GM18505 (cell line): Measurements from ENCODE around the gene CUX1.
"Not testable (repeated sequence)": the region's sequence is repeated elsewhere in the genome, so short reads cannot be mapped to it uniquely, and the experiment has no call there.

ENCODE experiments used
- ATAC-seq: cut with Tn5 transposase; IDR thresholded peaks from one replicate; pipeline ENCODE4 v1.9.1; 2021; ENCODE audit not compliant: unreplicated experiment
- POLR2A ChIP-seq: IDR thresholded peaks from 4 replicates; pipeline ENCODE4 v1.6.1; 2011; ENCODE audit warnings: borderline replicate concordance; ENCODE audit not compliant: insufficient read depth, insufficient read length; ENCODE audit errors: extremely low read depth

CUX1 gene

DNA sequence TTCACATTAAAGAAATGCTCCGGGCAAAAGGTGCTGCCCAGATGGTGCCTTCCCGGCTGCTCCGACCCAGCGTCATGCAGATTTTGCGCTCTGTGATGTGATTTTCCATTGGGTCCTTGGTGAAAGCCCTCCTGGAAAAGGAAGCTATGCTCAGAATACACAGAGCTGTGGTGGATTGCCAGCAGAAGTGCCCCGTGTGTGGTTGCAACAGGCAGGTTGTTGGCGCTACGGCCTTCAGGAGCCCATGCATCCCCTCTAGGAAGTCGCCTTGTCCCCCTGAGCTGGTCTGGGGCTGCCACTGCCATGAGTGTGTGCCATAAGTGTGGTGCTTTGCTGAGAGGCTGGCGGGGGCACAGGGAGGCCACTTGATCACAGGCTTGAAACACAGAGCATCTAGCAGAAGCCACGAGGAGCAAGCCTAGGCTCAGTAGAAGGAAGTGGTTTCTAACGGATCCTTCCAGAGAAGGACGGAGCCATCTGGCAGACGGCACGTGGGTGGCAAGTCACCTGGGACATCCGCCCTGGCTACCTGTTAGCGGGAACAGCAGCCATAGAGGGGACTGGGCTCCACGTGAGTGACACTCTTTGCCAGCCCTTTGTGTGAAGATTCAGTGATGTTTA, 210.9 kb downstream of the CUX1 start:
- no peak for ATAC-seq
- TF ChIP-seq POLR2A: no peak

DNA sequence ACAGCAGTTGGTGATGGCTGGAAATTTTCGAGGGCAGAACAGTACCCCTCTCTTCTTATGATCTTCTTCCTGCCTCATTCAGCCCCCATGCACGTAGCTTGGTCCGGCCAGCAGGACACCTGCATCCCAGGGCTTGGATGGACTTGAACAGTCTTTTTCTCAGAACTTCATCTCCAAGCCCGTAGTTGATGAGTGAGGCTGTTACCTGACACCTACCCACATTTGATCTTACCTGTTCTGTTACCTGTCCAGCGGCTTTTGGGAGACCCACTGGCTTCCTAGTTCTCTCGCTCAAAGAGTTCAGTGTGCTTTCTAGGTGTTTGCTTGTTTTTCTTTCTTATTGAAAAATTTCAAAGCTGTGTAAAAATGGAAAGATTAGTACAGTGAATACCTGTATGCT, 212.2 kb downstream of the CUX1 start:
- TF ChIP-seq POLR2A: no peak
- no peak for ATAC-seq

DNA sequence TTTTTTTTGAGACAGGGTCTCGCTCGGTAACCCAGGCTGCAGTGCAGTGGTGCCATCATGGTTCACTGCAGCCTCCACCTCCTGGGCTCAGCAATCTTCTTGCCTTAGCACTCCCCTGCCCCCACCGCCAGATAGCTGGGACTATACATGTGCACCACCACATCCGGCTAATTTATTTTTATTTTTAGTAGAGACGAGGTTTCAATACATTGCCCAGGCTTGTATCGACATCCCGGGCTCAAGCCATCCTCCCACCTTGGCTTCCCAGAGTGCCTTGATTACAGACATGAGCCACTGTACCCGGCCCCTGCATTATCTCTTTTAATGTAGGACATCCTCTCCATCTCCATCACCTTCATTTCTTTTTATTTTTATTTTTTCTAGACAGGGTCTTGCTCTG, 213.3 kb downstream of the CUX1 start:
- no peak for ATAC-seq

DNA sequence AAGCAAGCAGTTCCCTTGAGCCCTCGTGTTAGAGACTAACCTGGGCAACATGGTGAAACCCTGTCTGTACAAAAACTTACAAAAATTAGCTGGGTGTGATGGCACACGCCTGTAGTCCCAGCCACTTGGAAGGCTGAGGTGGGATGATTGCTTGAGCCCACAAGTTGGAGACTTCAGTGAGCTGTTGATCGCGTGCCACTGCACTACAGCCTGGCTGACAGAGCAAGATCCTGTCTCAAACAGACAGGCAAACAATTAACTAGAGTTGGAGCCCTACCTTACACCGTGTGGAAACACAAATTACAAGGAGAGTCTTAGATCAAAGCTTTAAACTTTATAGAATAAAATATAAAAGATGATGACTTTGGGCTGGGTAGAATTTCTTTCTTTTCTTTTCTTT, 219.5 kb downstream of the CUX1 start:
- ATAC-seq: no peak
- no peak for TF ChIP-seq POLR2A

More for the DNA sequence above, 213.3 kb downstream of the CUX1 start:
- no peak for TF ChIP-seq POLR2A

DNA sequence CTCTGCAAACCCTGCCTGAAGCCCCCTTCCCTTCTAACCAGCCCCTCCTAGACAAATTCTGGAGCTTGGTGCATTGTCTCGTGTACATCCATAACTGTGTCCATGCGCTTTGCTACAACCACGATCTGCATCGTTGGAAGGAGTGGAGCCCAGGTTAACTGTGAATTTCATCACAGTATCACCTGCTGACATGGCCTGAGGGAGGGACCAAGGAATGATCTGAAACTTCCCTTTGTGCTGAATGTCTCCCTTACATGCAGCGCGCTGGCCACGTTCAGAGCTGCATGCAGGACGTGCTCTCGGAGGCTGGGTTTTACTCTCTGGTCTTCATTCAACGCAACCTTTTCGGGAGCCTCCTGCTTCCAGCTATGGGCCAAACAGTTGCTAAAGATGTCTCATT, 222.3 kb downstream of the CUX1 start:
- TF ChIP-seq POLR2A: no peak
- no peak for ATAC-seq

DNA sequence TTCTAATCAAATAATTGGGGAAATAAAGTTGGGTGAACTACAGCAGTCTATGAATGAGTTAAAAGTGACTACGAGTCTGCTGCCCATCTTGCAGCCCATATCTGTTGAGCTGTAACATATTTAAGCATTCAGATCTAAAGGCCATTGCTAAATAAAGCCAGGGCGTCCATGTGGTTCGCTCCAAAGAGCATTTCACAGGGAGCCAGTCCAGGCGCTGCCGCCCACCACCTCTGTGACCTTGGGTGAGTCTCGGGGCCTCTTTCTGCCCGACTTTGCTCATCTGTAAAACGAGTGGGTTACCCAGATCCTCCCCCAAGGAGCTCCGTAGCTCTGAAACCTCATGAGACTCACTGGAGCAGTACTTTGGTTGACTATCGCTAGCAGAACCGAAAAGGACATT, 223.1 kb downstream of the CUX1 start:
- TF ChIP-seq POLR2A: no peak
- ATAC-seq: no peak

DNA sequence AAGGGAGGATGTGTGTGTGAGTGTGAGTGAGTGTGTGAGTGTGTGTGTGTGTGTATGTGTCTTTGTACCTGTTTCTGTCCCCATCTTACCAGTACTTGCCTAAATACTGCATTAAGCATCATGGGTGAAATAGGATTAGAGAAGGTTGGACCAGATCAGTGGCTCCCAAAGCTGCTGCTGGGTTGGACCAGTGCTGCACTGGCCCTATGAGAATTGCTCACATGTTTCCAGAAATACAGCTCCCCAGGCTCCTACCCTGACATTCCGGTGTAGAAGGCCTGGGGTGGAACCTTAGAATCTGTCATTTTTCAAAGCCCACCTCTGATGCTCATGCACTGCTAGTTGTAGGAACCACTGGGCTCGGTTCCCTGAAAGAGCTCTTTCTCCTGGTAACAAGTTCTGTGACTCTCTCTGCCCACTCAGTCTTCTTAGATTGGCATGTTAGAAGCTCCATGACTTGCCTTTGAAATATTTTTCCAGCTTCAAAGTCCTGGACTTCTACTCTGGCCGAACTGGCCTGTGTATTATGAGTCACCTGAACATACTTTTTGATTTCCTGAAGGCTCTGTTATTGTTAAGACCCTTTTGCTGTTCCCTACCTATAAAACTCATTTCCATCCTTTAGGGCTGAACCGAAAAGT, 224.7 kb downstream of the CUX1 start:
- ATAC-seq: no peak
- no peak for TF ChIP-seq POLR2A

DNA sequence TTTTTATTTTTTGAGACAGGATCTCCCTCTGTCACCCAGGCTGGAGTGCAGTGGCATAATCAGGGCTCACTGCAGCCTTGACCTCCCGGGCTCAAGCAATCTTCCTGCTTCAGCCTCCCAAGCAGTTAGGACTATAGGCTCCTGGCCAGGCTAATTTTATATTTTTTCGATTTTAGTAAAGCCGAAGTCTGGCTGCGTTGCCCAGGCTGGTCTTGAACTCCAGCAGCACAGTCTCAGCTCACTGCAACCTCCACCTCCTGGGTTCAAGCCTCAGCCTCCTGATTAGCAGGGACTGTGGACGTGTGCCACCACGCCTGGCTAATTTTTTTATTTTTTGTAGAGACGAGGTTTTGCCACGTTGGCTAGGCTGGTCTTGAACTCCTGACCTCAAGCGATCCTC, 225.4 kb downstream of the CUX1 start:
- not testable (repeated sequence) for ATAC-seq

DNA sequence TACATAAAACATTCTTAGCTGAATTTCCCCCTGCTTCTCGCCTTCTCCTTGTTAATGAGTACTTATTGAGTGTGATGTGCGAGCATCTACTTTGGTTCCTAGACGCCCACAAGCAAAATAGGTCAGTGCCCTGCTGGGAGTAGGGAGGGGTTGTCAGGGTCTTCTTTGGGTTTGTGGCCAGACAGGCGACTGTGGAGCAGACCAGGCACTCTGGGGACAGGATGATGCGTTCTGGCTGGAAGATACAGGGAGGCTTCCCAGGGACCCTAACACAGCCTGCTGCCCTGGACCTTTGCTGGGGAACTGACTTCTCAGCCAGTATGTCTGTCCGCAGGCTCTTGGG, 227.2 kb downstream of the CUX1 start:
- no peak for TF ChIP-seq POLR2A
- no peak for ATAC-seq

DNA sequence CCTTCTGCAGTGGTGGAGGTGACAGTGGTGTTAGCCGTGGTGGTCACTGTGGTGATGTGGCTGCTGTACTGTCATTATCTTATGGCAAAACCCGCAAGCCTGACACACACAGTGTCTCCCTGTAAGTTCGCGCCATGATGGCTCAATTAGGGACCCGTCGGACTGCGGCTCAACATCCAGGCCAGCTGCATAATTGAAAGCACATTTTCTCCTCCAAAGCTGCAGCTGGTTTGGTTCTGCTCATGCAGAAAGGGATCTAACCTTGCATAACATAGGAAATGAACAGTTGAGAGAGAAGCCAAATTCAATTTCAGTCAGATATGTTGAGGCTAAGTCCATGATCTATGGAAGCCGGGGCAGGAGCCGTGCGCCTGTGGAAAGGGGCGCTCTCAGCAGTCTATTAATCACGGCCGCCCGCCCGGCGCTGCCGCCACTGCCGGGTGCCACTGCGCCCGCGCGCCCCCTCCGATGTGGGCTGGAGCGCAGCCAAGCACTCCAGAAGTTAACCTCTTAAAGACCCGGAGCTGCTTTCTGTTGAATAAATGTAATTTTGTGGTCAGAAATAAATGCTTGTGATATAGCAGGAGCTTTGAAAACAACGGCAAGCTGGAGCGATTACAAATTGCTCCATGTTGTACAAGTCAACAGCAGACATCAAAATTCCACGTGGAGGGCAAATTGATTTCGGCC, 227.7 kb downstream of the CUX1 start:
- no peak for TF ChIP-seq POLR2A
- no peak for ATAC-seq

DNA sequence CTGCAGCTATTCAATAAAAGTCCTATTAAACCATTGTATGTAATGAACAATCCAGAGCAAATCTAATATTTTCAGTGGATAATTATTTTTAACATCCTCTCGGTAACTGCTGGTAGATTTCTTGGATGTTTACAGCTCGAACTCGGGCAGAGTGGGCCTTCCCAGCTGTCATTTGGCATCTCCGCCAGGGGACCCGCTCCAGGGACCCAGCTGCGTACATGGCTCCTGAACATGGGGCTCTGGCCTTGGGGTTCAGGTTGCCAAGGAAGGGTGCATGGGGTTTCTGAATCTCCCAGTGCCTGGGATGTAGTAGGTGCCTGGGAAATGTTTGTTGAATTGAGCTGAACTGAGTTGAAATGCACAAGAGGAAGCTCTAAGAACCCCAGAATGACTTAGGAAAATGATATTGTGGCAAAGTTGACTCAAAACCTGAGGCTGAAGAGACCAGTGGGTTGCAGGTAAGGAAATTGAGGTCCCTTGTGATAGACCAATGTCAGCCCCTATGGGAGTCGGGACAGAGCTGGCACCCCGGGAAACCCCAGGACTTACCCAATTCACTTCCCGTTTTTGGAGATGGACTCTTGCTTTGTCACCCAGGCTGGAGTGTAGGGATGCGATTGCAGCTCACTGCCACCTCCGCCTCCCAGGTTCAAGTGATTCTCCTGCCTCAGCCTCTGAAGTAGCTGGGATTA, 228.4 kb downstream of the CUX1 start:
- no peak for ATAC-seq

DNA sequence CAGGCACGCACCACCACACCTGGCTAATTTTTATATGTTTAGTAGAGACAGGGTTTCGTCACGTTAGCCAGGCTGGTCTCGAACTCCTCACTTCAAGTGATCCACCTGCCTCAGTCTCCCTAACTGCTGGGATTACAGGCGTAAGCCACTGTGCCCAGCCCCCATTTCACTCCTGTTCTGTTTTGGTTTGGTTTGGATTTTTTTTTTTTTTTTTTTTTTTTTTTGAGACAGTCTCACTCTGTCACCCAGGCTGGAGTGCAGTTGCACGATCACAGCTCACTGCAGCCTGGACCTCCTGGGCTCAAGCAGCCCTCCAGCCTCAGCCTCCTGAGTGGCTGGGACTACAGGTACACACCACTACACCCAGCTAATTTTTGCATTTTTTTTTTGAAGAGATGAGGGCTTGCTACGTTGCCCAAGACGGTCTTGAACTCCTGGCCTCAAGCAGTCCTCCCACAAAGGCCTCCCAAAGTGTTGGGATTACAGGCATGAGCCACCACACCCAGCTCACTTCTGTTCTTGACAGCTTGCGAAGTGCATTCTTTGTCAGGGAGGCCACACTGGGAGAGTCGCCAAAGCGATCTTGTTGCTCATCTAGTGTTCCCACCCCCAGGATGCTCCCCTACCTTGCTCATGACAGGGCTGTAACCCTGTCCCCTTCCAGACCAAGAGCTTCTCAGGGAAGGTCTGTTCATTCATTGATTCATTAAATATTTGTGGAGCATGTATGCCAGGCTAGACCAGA, 229.1 kb downstream of the CUX1 start:
- ATAC-seq: no peak
- no peak for TF ChIP-seq POLR2A

More for the DNA sequence above, 228.4 kb downstream of the CUX1 start:
- no peak for TF ChIP-seq POLR2A

DNA sequence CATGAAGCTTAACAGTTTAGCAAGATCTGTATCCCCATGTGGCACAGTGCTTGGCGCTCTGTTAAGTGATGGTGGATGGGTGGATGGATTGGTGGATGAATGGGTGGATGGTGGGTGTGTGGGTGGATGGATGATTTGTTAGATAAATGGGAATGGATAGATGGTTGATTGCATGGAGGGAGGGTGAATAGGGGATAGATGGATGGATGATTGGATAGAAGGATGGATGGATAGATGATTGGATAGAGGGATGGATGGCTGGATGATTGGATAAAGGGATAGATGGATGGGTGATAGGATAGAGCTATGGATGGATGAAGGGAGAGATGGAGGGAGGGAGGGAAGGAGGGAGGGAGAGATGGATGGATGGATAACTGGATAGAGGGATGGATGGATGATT, 229.7 kb downstream of the CUX1 start:
- ATAC-seq: no peak
- TF ChIP-seq POLR2A: no peak
